GM18526 (cell line): ENCODE measurements around the gene ARL3.

Source experiments
- POLR2A ChIP-seq: IDR thresholded peaks from 3 replicates; pipeline ENCODE4 v1.6.1; 2011; ENCODE audit not compliant: insufficient read length; ENCODE audit errors: extremely low read depth

Gene ARL3

DNA sequence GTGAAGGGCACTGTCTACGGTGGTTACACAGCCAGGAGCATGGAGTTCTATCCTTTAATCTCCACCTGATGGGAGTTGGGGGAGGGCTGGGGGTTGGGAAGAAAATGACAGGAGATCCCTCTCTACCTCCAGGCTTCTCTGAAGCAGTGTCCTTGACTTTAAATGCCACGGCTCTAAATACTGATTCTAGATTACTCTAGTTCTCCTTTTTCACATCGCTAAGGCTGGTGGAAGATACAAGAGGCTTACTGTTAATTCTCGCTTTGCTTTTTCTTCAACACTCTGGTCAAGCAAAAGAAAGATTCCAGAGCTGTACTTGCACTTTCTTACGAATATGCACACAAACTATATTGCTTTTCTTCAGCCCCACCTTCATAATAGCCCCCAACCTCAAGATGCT lies 30.5 kb downstream of the ARL3 start:
- no peak for TF ChIP-seq POLR2A

DNA sequence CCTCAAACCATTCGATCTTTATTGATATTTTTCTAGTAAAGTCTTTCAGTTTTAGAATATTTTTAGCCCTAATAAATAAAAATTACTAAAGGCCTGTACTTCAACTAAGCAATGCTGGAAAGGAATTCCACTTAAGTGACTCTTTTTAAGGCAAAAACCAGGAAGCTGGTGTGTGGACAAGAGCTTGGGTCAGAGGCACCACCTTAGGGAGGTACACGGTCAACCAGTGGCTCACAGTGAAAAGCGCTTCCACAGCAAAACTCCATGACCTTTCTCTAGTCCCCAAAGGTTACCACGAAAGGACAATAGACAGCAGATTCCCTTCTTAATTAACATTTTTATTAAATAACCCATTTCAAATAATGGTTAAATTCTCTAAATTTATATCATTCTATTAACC lies 31.2 kb downstream of the ARL3 start:
- no peak for TF ChIP-seq POLR2A

DNA sequence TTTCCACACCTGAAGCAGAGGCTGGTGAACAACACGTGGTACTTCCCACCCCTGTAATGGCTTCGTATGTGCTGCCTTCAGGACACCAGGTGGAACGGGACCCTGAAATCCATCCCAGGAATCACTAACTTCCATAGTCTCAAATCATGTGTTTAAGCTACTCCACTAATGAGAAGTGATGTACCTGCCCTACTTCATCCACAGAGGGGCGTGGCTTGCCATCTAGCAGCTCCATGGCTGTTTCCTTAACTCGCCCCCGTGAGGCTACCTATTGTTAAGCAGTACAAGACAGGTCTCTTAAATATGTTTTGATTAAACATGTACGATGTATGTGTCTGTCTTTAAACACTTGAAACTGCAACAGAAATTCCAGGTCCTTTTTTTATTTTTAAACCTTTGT lies 31.8 kb downstream of the ARL3 start:
- TF ChIP-seq POLR2A, result no peak

DNA sequence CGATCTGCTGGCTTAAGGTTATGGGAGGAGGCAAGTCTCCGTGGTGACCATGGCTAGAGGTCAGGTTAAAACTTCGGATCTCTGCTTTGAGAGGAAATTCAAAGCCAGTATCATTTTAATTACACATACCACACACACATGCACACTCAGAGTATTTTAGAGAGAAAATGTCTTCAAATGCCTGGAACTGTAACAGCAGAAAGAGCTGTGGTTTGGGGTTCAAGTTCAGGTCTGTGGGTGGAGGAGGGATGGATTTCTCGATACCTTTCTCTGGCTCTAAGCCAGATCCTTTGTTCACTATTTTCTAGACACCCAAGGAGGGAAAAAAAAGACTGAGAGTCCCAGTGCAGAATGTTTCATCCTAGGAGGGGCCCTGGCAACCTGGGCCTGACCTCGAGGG lies 32.5 kb downstream of the ARL3 start:
- TF ChIP-seq POLR2A, result no peak

DNA sequence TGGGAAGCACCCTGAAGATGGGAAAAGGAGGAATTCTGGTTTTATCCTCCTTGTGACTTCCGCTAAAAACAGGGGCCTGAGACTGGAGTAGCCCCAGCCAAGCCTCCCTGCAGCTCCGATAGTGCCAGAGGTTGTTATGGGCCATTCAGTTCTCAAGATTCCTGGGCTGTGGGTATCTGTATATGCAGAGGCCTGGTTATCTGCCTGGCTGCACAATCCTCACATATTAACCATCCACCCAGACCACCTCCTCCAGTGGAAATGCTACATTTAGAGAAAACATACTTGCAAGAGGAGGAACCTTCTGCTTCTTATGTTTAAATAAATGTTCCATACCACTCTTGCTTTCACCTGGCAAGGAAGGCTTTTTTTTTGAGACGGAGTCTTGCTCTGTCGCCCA lies 34.6 kb downstream of the ARL3 start:
- no peak for TF ChIP-seq POLR2A

DNA sequence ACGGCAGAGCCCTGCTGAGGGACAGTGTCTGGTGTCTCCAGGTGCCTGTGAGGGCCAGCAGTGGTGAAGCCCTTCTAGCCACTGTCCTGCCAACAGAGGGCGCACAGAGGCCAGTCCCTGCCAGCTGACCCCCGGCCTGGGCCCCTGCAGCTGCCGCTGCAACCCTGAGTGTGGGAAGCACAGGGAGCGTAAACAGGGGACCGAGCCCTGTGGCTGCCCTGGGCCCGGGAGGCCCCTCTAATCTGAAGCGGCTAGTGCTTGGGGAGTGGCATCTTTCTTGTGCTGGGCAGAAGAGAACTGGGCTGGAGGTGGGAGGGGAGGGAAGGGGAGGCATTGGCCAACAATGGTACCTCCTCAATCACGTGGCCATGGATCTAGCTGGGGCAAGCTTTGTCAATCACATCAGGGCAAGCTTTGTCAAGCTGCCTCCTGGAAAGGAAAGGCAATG lies 35.3 kb downstream of the ARL3 start:
- no peak for TF ChIP-seq POLR2A

DNA sequence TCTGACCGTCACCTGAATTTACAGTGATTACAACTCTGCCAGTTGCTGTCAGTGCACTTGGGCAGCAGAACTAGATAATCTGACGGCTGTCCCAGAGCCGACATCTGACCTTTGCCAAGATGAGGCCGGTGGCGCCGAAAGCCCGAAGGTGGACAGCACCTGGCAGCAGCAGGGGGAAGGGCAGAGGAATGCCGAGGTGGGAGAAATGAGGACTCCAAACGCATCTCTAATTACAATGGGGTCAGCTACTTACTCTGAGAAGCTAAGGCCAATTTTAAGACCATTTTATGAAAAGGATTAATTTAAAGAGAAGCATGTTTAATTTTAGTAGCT lies 36.2 kb downstream of the ARL3 start:
- no peak for TF ChIP-seq POLR2A

DNA sequence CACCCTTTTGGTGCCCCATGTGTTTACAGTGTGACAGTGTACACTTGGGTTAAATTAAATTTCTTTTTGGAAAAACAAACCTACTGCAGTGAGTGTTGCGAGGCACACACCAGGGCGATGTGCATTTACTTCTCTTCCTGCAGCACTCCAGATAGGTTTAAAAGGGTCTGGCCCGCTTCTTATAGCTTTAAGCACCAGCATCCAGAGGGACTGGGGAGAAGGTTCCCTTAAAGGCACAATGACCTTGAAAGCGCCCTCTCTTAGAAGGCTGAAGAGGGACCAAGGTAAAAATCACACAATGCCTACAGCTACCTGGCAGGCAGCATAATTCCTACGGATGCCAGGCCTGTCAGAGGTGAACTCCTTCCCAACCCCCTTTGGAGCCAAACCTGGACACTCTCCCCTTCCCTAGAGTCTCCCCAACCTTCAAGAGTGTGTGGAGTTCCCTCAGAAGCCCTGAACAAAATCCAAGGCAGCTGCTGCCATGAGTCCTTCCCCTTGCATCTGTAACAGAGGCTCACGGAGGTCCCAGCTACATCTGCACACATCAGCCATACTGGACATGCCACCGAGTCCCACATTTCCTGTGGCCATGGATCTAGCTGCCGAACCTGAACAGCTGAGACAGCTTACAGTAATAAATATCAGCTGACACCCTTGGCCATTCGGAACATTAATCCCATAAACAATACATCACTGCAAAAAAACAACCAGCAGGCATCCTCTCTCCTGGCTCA lies 36.7 kb downstream of the ARL3 start:
- TF ChIP-seq POLR2A, result no peak

DNA sequence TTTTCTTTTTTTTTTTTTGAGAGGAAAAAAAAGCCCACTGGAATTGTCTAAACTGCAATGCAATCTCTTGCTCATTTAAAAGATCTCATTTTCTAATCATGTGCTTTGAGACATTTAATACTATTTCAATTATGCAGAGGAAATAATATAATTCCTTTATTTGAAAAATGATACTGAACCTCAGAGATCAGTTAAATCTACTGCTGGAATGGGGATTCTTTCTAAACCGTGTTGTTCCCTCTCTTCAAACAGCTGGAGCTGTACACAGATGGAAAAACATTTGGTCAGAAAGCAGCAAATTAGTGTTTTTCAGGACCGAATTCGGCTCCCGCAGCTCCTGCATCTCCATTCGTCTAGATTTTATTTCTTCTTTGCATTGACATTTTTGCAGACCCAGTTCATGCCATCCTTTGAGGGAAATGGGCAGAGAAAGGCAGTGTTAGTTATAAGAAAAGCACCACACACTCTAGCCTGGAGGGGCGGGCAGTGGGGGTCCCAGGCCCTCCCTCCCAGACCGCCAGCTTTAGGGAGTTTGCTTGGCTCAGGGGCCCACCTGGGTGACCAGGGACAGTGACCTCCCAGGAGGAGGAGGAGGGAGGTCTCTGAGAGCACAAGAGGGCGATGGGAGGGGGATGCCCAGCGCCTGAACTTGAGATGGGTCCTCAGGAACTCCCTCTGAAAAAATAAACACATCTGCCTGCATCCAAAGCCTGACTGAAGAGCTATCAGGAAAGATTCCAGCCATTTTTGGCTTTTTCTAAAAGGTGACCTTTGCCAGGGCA lies 37.5 kb downstream of the ARL3 start:
- no peak for TF ChIP-seq POLR2A

DNA sequence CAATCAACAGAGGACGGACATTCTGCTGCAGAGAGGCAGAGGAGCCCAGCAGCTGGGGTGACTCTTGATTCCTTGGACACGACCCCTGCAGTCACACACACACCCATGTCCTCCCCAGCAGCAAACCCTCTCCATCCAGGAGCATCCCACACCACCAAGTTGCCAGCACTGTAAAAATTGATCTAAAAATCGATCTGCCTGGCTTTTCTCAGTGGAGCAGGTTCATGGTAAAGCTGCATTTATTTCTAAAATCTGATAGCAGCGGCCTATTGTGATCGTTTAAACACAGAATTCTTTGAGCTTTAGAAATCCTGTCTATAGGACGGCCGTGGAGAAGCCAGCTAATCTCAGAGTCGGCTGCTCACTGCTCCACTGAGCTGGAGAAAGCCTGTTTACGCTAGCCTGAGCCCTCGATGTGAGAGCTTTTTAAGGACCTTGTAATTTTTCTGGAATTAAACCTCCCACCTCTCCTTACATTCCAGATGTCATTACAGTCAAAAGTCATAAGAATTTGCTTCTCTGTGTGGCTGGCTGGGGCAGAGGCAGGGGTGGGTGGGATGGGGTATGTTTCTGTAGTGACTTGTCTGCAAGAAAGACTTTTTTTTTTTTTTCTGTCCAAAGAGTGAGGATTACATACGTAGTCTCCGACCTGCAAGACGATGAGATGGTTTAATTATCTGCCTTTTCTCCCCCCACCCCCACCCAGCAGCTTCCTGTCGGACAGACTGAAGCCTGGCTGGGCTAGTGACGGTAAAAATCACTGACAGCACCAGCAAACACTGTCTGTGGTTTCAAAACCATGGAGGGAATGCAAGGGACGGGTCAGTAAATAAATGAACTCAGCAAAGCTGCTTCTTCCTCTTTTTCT lies 38.3 kb downstream of the ARL3 start:
- no peak for TF ChIP-seq POLR2A

DNA sequence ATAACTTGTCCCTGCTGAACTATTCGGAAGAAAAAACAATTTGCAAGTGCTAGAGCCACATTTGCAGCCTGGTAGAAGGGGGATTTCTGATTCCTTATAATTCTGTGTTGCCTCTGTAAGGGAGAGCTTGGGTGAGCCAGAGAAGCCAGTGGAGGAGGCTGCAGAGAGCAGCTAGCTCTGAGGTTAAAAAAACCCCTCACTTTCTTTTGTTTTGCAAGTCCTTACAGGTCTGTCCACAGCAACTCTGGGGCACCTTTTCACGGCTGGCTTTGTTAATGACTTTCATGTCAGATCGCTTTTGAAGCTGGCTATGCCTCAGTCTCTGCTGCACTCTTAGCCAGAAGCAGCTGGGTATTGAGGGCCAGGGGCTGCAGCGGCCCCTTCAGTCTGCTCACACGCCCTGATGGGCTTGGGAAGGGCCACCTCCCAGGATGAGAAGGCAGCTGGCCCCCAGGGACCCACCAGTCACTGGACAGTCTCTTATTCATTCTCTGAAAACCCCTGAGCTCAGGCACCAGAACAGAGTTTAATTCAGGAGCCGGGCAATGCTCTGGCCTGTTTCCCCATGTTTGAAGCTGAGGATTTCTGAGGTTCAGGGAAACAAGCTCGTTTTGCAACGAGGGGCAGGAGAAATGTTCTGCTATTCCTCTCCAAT lies 39.1 kb downstream of the ARL3 start:
- no peak for TF ChIP-seq POLR2A

DNA sequence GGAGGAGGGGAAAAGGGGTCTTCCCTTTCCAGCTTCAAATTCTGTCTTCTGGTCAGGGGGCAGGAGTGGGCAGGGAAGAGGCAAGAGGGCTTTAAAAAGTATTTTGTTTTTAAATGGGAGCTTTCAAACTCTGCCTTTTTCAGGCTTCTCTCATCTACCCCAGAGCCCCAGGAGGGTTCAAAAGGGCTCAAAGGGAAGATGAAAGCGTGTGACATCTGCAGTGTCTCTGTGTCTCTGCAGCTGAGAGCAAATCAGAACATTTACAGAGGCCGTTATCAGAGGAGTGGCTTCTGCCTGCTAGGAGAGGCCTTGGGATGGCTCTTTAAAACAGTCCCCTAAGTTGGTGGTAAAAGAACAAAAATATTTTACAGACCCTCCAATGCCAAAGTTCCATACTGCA lies 39.6 kb downstream of the ARL3 start:
- no peak for TF ChIP-seq POLR2A

DNA sequence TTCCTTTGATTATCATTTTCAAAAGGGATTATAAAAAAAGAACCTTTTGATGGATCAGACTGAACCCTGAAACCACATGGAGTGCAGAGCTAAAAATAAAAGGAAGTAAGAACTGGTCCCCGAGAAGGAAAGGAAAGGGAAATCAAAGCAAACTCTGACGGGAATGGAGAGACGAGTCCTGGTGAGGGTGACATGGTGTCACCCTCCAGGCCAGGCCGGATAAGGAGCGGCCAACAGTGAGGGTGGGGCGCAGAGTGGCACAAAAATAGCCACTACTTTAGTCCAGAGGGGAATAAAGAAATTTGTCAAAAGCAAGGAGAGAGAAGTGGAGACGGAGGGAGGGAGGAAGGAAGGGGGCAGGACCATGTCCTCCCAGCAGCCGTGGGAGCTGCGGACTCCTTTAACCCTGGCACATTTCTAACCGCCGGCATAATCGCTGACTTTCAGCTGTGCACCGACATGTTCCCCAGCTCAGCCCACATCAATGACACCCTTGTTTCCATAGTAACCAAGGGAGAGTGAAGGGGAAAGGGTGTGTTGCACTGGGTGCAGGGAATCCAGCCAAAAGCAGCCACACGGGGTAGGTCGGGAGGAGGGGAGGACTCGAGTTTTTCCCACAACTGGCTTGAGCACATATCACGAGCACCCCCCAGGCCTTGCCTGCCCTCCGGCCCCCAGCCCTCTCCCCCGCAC lies 40.2 kb downstream of the ARL3 start:
- TF ChIP-seq POLR2A, result no peak

DNA sequence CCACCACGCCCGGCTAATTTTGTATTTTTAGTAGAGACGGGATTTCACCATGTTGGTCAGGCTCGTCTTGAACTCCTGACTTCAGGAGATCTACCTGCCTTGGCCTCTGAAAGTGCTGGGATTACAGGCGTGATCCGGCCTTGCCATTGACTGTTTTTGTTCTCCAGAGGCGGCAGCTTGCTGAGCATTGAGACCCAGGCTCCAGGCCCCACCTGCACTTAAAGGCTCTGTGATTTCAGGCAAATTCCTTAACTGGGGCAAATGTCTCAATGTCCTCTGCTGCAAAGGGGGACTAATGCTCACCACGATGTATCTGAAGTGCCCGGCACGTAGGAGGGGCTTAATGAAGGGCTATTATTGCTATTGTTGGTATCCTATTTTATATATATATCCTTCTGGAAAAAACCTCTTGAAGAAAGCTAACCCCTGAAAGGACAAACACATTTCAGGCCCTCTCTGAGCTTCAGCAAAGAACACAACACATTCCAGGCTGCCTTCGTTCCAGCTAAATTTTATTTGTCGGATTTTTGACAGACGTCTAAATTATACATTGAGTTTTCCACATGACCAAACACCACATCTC lies 40.9 kb downstream of the ARL3 start:
- TF ChIP-seq POLR2A, result no peak
